HG03460 (cell line): ENCODE measurements around the gene DDRGK1.
"Not testable (repeated sequence)": the region's sequence is repeated elsewhere in the genome, so short reads cannot be mapped to it uniquely, and the experiment has no call there.

ENCODE experiments used
- ATAC-seq: cut with Tn5 transposase; IDR thresholded peaks from one replicate; pipeline ENCODE4 v1.9.1; 2021; ENCODE audit not compliant: unreplicated experiment

The DDRGK1 gene

DNA sequence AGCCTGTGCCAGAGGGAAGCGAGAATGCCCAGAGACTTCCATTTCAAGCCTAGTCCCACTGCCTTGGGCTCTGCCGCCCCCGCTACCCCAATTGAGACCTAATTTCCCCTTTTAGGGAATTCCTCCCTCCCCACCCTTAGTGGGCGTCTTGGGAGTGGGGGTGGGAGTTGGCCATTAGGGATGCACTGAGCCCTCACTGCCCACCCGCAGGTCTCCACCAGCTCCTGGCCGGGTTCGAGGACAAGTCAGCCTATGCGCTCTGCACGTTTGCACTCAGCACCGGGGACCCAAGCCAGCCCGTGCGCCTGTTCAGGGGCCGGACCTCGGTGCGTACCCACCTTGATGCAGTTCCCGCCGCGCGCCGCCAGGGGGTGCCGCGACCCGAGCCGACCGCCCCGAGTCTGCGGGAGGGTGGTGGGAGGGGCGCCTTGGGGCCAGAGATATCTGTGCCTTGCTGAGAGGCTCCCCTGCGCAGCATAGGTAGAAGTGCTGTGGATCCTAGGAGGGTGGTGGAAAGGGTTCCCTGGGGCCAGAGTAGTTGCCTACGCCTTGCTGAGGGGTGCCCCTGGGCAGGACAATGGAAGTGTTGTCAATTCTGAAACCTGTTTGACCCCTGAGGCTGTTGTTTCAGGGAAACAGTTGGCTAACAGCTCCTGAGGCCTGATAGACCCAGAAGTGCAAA, 14.0 kb upstream of the DDRGK1 start:
- ATAC-seq = peak; percentile 62

DNA sequence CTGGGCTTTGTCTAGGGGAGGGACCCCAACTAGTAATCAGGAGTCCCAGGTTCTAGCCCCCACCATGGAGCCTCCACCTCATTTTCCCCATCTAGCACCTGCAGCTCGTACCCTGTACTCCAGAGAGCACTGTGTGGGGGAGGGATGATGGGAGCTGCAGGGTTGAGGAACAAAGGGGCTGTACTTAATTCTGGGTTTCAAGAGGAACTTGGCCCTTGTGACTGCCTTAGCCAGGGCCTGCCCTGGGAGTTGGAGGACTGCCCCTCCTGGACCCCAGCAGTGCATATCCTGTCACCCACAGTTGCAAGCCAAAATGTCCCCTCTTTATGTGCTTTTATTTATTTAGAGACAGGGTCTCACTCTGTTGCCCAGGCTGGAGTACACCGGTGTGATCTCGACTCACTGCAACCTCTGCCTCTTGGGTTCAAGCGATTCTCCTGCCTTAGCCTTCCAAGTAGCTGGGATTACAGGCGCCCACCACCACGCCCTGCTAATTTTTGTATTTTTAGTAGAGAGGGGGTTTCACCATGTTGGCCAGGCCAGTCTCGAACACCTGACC, 11.0 kb upstream of the DDRGK1 start:
- ATAC-seq = not testable (repeated sequence)

DNA sequence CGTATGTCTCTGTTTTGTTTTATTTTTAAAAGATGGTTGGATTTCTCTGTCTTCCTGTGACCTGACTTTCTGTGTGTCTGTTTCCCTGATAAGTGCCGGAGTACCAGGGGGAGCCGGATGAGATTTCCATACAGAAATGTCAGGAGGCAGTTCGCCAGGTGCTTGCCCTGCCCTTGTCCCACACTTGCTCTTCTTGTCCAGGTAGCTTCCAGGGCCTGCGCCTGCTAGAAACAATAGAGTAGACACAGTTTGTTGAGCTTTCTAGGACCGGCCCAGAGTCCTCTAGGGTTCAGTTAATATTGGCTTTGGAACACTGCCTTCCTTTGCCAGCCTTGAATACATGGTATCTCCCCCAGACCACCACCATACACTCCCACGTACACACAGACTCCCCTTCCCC, 8.7 kb upstream of the DDRGK1 start:
- ATAC-seq = no peak

DNA sequence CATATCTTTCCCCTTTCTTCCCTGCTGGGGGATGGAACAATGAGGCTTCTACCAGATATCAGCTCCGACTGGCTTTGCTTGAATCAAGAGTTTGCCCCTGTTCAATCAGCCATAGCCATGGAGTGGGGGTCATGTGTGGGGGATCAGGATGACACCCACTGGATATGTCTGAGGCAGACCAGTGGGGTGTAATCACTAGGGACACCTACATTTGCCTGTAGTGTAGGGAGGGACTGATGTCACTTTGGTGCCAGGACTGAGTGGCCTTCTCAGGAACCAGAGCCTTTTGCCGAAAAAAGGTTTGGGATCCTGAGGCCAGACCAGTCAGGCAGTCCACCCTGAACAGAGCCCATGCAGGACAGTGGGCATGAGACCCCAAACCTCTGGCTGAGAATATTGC, 5.9 kb upstream of the DDRGK1 start:
- ATAC-seq = no peak

DNA sequence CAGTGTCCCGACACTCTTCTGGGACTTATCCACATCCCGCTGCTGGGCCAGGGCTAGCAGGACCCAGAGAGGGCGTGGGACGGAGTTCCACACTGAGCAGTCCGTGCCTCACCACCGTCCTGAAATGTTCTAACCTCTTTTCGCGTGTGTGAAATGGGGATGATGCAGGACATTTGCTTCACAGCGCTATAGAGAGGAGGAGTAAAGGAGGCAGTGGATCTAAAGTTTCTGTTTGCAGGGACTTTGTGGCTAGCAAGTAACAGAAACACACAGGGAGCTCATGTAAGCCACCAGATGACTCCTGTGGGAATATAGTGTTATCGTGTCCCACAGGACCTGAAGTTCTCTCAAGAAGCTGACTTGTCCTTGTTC, 5.5 kb upstream of the DDRGK1 start:
- no peak for ATAC-seq

DNA sequence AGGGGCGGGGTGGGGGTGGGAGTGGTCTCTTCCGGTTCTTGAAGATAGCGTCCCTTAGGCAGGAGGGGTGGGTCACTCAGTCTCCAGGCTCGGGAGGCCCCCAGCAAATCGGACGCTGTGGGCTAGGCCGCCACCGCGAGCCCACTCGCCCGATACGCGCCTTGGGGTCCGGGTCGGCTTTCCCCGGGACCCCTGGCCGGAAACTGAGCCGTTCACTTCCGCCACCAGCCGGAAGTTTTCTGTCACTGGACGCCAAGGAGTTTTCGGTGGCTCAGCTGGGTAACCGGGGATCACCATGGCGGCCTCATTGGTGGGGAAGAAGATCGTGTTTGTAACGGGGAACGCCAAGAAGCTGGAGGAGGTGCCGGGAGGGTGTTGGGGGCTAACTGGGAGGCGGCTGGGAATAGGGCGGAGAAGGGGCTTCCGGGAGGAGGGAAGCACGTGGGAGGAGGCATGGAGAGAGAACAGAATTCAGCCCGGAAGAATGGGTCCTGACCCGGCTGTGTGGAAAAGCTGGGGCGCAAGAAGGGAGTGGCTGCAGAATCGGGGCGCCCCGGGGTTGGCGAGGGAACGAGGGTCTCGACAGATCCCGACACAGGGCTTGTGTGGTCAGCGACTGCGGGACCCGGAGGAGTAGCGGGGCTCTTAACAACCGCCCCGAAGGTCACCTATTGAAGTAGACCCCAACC, 4.9 kb upstream of the DDRGK1 start, which contains the start of gene ITPA:
ITPA (plus strand) TSS at position 242 of the 689 bp plus-strand sequence; CDS start at position 296, 54 bp downstream.
- ATAC-seq = no peak

DNA sequence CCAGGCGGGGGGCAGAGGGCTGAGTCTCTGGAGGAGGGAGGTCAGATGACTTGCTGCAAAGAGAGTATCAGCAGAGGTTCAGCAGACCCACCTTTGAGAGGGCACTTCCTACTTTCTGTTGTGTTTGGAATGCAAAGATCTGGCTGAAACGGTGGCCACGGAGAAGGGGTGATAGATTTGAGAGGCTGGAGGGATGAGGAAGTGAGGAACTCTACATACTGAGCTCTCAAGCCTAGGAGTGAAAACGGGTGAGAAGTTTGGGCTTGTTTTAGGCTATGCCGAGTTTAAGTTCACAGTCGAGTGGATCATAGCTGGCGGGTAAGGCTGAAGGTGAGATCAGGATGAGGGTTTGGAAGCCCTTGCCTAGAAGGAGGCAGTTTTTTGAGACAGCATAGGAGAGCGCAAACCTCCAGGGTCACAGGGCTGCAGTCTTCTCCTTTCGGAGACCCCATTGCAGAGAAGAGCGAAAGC, 4.3 kb upstream of the DDRGK1 start:
- no peak for ATAC-seq

DNA sequence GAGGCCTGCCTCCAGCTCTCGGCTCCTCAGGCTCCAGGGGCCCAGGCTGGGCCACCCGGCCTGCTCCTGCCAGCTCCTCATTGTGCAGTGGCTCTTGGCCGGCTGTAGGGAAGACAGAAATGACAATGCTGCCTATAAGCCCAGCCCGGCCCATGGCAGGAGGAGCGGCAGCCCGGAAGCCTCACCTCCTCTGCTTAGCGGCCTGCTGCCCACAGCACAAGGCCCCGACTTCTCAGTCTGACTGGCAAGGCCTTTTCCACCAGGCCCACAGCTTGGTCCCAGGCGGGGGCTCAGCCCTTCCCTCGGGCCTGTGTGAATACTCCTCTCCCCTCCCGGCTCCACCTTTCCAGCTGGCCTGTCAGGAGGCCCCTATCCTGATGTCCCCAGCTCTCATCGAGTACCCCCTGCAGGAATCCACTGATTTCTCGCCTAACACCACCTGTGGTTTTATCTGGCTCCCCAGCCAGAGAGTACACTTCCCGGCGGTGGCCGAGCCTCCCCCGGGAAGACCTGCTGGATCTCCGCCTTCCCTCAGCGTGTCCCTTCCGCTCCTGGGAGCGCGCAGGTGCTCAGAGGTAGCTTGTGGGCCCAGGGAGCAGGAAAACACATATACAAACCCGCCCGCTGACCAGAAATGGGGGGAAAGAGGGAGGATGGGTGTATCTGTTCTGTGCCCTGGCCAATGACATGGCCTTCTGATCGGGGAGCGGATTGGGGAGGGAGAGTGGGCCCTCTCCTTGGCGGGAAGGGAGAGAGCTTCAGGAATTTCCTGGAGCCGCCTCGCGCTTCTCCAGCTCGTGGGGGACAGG, 963 bp downstream of the DDRGK1 start:
- ATAC-seq = no peak

DNA sequence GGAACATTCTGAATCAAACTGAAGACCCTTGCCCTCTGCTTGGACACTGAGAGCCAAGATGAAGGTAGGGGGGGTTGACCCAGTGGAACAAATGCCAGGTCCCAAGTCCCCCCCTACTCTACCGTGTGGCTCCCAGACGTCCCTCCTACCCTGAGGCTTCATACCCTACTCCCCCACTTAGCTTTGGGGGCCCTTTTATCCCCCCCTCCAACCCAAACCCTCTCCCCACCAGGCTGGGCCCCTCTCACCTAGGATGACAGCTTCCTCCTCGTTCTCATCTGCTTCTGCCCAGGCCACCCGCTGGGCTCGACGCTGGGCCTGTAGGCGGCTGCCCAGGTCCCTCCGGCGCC, 1.5 kb downstream of the DDRGK1 start:
- no peak for ATAC-seq

DNA sequence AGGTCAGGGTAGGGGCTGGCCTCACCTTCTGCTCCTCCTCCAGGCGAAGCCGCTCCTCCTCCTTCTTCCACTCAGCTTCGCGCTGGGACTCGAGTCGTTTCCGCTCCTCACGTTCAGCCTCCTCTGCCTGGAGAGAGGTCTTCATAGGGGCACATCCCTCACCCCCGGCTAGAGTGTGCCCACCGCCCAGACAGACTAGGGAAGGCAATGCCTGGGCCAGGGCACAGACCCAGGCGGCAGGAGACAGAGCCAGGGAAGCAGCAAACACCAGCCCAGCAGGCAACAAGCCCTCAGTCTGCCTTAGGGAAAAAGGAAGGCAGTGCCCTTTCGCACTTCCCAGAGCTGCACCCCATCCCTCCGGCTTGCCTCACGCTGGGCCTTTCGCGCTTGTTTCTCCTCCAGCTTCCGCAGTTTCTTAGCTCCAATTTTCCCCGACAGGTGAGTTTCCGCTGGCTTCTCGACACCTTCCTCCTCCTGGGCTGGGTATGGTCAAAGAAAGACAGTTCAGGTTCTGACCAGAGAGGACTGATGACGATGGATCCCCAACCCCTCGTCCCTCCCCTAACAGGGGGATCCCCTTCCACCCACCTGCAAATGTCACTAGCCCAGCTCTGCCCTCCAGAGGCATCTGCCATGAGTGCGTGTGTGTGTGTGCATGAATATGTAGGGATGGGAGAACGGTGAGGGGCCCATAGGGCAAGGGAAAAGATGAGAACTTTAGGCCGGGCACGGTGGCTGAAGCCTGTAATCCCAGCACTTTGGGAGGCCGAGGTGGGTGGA, 4.3 kb downstream of the DDRGK1 start:
- ATAC-seq = no peak

DNA sequence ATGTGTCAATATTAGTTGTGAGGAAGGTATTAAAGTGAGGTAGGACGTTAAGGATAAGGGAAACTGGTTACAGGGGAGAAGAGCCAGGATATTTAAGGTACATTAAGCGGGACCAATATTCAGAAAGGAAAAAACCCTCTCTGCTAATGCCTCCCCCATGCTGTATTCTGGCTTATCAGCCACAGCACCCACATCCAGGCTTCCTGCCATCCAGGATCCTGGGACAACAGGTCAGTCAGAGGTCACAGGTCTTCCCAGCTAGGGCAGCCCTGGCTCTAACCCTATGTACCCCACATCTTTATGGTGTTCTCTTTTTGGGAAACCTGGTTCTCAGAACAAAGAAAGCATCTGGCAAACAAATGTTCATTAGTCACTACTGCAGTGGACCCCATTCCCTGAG, 5.3 kb downstream of the DDRGK1 start:
- no peak for ATAC-seq

DNA sequence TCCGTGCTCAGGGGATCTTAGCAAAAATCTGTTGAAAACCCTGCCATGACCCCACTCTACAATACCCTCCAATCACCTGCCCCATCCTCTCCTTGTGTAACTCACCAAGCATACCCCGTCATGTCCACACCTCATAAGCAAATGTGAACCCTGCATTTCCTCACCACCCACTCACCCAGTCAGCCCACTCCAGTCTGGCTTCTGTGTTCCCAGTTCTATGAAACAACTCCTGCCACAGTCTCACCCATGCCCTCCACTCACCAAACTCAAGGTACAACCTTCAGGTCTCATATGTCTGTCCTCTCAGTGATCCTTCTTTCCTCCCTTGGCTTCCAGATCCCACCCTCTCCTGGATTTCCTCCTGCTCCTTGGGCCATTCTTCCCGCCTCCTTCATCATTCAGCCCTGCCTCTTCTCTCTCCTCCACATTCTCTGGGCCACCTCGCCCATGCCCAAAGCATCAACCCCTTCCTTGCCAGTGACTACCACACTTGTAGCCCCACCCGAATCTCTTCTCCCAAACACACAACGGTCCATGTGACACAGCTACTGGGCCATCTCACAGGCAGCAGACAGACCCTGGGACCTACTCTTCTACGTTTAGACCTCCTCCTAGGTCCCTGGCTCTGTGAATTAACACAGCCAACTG, 8.8 kb downstream of the DDRGK1 start:
- no peak for ATAC-seq

DNA sequence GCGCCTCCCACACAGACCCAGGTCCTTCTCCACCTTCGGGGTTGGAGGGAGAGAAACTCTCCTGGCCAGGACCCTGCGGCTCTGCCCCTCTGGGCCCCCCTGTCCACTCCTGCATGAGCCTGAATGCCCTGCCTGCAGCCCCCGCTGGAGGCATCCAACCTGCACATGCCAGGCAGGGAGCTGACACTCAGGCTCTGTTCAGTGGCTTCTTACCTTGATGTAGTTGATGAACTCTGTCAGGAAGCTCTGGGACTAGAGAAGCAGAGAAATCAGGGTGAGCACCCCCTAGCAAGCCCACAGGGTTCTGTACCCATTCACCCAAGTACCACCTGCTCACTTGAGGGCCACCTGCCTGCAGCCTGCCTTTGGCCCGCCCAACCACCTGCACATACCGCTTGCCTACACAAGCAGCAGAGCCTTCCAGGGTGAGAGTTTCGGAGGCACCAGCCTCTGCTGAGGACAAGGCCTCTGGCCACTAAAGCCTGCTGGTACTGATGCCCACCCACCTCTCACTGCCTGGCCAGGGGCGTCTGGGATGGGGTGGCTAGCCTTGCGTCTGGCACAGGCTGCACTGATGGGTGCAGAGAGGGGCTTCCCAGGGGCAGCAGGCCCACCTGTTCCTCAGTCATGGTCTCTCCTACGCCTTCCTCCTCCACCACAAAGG, 9.7 kb downstream of the DDRGK1 start:
- no peak for ATAC-seq

DNA sequence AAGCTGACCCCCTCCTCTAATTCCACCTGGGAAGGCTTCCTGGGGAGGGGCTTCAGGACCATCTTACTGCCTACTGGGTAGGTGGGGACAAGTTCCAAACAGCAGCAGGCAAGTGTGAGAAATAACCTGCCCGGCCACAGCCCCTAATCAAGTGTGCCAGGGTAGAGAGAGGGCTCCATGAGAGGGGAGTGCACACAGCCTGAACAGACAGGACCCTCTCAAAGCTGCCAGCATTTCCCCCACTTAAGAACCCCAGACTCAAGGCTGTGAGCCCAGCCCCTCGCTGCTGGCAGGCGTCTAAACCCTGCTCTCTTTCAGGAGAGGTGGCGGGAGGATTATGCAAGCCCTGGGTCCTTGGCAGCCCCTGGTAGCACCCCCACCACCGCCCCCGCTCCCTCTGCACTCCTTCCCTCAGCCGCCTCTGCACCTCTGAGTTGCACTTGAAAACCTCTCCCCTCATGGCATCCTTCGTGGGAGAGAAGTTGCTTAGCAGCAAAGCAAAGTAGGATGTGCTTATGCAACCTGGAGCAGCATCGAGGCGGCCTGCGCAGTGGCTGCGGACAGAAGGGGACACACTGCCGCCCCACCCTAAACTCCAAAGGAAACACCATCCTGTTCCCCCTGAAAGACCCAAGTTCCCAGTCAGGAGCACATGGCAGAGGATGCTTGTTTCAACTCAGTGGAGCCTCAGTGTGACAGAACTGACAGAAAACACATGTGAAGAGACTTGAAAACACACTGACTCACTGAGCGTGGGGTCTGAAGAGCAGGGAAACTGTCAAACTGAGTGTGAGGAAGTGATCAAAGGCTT, 10.5 kb downstream of the DDRGK1 start:
- ATAC-seq = no peak

DNA sequence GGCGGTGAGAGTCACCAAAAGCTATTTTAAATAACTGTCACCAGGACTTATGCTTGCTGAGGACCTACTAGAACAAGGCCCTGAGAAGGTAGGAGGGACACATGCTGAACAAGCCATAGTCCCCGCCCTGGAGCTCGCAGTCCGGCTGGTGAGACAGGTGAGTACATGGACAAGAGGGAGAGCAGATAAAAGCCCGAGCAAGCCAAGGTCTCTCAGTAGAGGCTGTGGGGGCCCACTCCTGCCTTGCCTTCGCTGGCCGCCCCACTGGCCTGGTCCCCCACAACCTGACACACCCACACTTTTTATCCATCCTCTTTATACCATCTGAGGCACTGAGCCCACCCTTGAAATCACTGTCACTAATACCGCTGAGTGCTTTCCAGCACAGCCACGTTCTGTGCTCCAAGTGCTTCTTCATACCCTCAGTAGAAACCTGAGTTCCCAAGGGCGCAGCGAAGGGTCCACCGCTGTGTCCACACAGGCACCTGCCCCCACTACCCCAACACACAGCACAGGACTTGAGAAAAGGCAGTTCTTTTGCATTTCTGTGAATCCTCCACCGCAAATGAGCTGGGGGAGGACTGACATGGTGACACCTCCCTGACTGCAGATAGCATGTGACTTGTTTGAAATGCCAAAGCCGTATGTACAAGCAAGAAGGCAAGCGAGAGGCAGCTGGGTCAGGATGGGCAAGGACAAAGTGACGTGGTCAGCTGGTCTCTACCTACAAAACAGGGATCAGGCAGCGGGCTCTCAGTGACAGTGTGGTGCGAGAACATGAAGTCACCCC, 12.1 kb downstream of the DDRGK1 start:
- no peak for ATAC-seq

DNA sequence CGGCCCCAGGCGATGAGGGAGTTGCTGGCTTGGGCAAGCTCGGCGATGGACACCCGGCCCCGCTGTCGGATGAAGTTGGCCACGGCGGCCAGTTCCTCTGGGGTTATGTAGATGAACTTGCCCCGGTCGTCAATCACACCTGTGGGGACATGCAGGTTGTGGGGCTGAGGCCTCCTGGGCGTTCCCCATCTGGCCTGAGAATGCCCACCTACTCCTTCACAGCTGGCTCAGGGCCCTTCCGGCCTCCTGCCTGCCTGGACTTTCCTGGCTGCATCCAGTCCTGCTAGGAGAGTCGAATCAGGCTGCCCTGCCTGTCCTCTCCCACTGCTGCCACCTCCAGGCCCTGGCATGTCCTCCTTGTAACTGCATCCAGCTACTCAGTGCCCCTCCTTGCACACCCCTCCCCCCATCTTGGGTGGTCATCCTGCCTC, 13.8 kb downstream of the DDRGK1 start:
- ATAC-seq = no peak

DNA sequence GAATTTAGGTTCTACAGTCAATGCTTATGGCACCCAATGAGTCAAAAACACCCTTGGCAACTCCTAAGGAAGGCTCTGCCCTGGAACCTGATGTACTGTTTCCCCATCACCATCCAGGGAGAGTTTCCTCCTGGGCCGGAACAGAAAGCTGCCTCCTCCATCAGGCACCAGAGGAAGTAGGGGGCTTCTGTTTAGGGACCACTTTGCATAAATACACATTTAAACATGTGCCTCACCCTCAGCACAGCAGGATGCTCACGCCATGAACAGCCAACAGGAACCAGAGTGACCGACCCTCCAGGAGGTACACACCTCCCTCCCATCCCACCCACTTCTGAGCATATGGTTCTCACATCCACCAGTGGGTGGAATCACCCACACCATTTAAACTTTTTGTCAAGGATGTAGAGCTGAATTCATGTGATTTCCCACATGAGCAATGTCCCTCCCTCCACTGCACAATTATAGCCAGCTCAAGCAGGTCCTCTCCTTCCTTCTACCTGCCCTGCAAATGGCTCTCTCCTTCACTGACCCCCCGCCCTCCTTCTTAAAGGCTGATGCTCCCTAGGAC, 14.8 kb downstream of the DDRGK1 start:
- no peak for ATAC-seq
